ENCODE results near the gene RNF222. TPM values are rescaled to one million over a fixed set of nuclear protein-coding genes. Genes with fewer than 3 reads are reported as not detected.

The RNF222 gene
- total and polyA plus RNA-seq, 2 experiments from 2014 or later, result not detected

GRCh38 chr17:8426802-8427201, 29.2 kb upstream of the RNF222 start:
- Histone ChIP-seq H3K4me2 (ENCODE audit: unreplicated experiment) (no peak overlapping the region), H3K9me3 (ENCODE audit: low read depth) (no peaks in the 10 kb centered on the region), H3F3A (ENCODE audit: insufficient read depth) (peaks cover 17% of the 10 kb centered on the region; the same call in 1 of the 2 replicates), H3K4me1 (ENCODE audit: insufficient read depth) (peaks cover 14% of the 10 kb centered on the region), H3K9me2 (ENCODE audit: insufficient read depth) (no peaks in the 10 kb centered on the region), H3K27ac (no peak overlapping the region), H3K79me2 (ENCODE audit: insufficient read depth) (no peaks in the 10 kb centered on the region), H3K36me3 (ENCODE audit: low read depth) (no peaks in the 10 kb centered on the region), H2AFZ (no peak overlapping the region), H4K20me1 (ENCODE audit: insufficient read depth) (no peaks in the 10 kb centered on the region), H3K9ac (no peak overlapping the region), H3K4me3 (no peak overlapping the region), H3K27me3 (replicated peaks; ENCODE audit: insufficient read depth) (no peaks in the 10 kb centered on the region)
- 87 to 95% methylated on average over 3 of the region's 3 CpGs for WGBS, 2 experiments (ENCODE audit: low coverage in 1 of 2, low lambda C conversion rate in 2 of 2, missing lambda C conversion rate in 2 of 2)
- TF ChIP-seq EZH2 (IDR thresholded peaks at IDR 0.05; ENCODE audit: insufficient read depth, poor library complexity, severe bottlenecking) (no peak), EZH2phosphoT487 (IDR thresholded peaks at IDR 0.05; ENCODE audit: insufficient read depth, low read depth) (no peak)
- no peak for DNase-seq
- in situ Hi-C loops (cut with MboI), result no loop called here

GRCh38 chr17:8426094-8426720, 28.6 kb upstream of the RNF222 start:
- Histone ChIP-seq H3K27me3 (replicated peaks; ENCODE audit: insufficient read depth) (no peaks in the 10 kb centered on the region), H2AFZ (no peak overlapping the region), H3K9me2 (ENCODE audit: insufficient read depth) (no peaks in the 10 kb centered on the region), H3K9ac (no peak overlapping the region), H3K4me1 (ENCODE audit: insufficient read depth) (peaks cover 9% of the 10 kb centered on the region), H4K20me1 (ENCODE audit: insufficient read depth) (no peaks in the 10 kb centered on the region), H3K9me3 (ENCODE audit: low read depth) (no peaks in the 10 kb centered on the region), H3K27ac (no peak overlapping the region), H3K36me3 (ENCODE audit: low read depth) (no peaks in the 10 kb centered on the region), H3F3A (ENCODE audit: insufficient read depth) (peaks cover 13% of the 10 kb centered on the region), H3K4me3 (no peak overlapping the region), H3K4me2 (ENCODE audit: unreplicated experiment) (no peak overlapping the region), H3K79me2 (ENCODE audit: insufficient read depth) (no peaks in the 10 kb centered on the region)
- TF ChIP-seq EZH2phosphoT487 (IDR thresholded peaks at IDR 0.05; ENCODE audit: insufficient read depth, low read depth) (no peak), EZH2 (IDR thresholded peaks at IDR 0.05; ENCODE audit: insufficient read depth, poor library complexity, severe bottlenecking) (no peak)
- 66 to 67% methylated on average over 6 of the region's 6 CpGs for WGBS, 2 experiments (ENCODE audit: low coverage in 1 of 2, low lambda C conversion rate in 2 of 2, missing lambda C conversion rate in 2 of 2)
- in situ Hi-C loops (cut with MboI), result no loop called here
- DNase-seq, result no peak

GRCh38 chr17:8421571-8421970, 23.9 kb upstream of the RNF222 start:
- no peaks in the 10 kb centered on the region for H3K27me3 ChIP-seq (replicated peaks; ENCODE audit: insufficient read depth)
- in situ Hi-C loops (cut with MboI), result no loop called here
- no peaks in the 10 kb centered on the region for H3K36me3 ChIP-seq (ENCODE audit: low read depth)
- no peak overlapping the region for H2AFZ ChIP-seq
- H3K4me2 ChIP-seq (ENCODE audit: unreplicated experiment), result no peak overlapping the region
- H3K79me2 ChIP-seq (ENCODE audit: insufficient read depth), result no peaks in the 10 kb centered on the region
- peaks cover 8% of the 10 kb centered on the region for H3K4me1 ChIP-seq (ENCODE audit: insufficient read depth)
- no peaks in the 10 kb centered on the region for H3K9me2 ChIP-seq (ENCODE audit: insufficient read depth)
- peaks cover 20% of the 10 kb centered on the region for H3F3A ChIP-seq (ENCODE audit: insufficient read depth)
- 34 to 35% methylated on average over 3 of the region's 3 CpGs for WGBS, 2 experiments (ENCODE audit: low coverage in 1 of 2, low lambda C conversion rate in 2 of 2, missing lambda C conversion rate in 2 of 2)
- H3K4me3 ChIP-seq, result no peak overlapping the region
- DNase-seq, result peak; percentile 71
- H4K20me1 ChIP-seq (ENCODE audit: insufficient read depth), result no peaks in the 10 kb centered on the region
- TF ChIP-seq EZH2phosphoT487 (IDR thresholded peaks at IDR 0.05; ENCODE audit: insufficient read depth, low read depth) (no peak), EZH2 (IDR thresholded peaks at IDR 0.05; ENCODE audit: insufficient read depth, poor library complexity, severe bottlenecking) (no peak)
- no peak overlapping the region for H3K9ac ChIP-seq
- H3K9me3 ChIP-seq (ENCODE audit: low read depth), result no peaks in the 10 kb centered on the region
- H3K27ac ChIP-seq, result no peak overlapping the region

GRCh38 chr17:8420041-8420934, 22.7 kb upstream of the RNF222 start:
- WGBS, 2 experiments (ENCODE audit: low coverage in 1 of 2, low lambda C conversion rate in 2 of 2, missing lambda C conversion rate in 2 of 2), result 30 to 44% methylated on average over 5 of the region's 5 CpGs
- Histone ChIP-seq H3K27me3 (replicated peaks; ENCODE audit: insufficient read depth) (no peaks in the 10 kb centered on the region), H3F3A (ENCODE audit: insufficient read depth) (peaks cover 20% of the 10 kb centered on the region), H4K20me1 (ENCODE audit: insufficient read depth) (no peaks in the 10 kb centered on the region), H2AFZ (no peak overlapping the region), H3K9me3 (ENCODE audit: low read depth) (no peaks in the 10 kb centered on the region), H3K4me3 (no peak overlapping the region), H3K36me3 (ENCODE audit: low read depth) (no peaks in the 10 kb centered on the region), H3K4me2 (ENCODE audit: unreplicated experiment) (no peak overlapping the region), H3K9ac (no peak overlapping the region), H3K9me2 (ENCODE audit: insufficient read depth) (no peaks in the 10 kb centered on the region), H3K4me1 (ENCODE audit: insufficient read depth) (peaks cover 8% of the 10 kb centered on the region), H3K79me2 (ENCODE audit: insufficient read depth) (no peaks in the 10 kb centered on the region), H3K27ac (no peak overlapping the region)
- in situ Hi-C loops (cut with MboI), result no loop called here
- DNase-seq, result peak; percentile 59
- TF ChIP-seq EZH2 (IDR thresholded peaks at IDR 0.05; ENCODE audit: insufficient read depth, poor library complexity, severe bottlenecking) (no peak), EZH2phosphoT487 (IDR thresholded peaks at IDR 0.05; ENCODE audit: insufficient read depth, low read depth) (no peak)
